Mesothelial cell of epicardium (in vitro differentiated cells): ENCODE data around the gene PLCXD1. TPM values are rescaled to one million over a fixed set of nuclear protein-coding genes. Genes with fewer than 3 reads are reported as not detected.
"Not testable (repeated sequence)": the region's sequence is repeated elsewhere in the genome, so short reads cannot be mapped to it uniquely, and the experiment has no call there.

Source experiments
- DNase-seq, 2 experiments: peaks; one replicate each; pipeline ENCODE4 v3.0.0; 2021; ENCODE audit warnings: low spot score in 2 of 2; ENCODE audit not compliant: unreplicated experiment in 2 of 2
- H3K27ac Mint-ChIP-seq: 2 replicates; pipeline ENCODE4 v1.8.0; 2021; ENCODE audit warnings: mixed read lengths
- H3K27me3 Mint-ChIP-seq: 2 replicates; pipeline ENCODE4 v1.8.0; 2021; ENCODE audit warnings: low read depth, mixed read lengths
- H3K36me3 Mint-ChIP-seq: 2 replicates; pipeline ENCODE4 v1.8.0; 2021; ENCODE audit warnings: mixed read lengths
- H3K4me1 Mint-ChIP-seq: 2 replicates; pipeline ENCODE4 v1.8.0; 2021; ENCODE audit warnings: mixed read lengths
- H3K4me3 Mint-ChIP-seq: 2 replicates; pipeline ENCODE4 v1.8.0; 2021; ENCODE audit warnings: mild to moderate bottlenecking, moderate library complexity, mixed read lengths
- H3K9me3 Mint-ChIP-seq: 2 replicates; pipeline ENCODE4 v1.8.0; 2021; ENCODE audit warnings: mixed read lengths
- CTCF ChIP-seq: fragments of 200-600 bp; sonication (generic); IDR thresholded peaks from one replicate; pipeline ENCODE4 v1.5.0; 2021; ENCODE audit warnings: antibody characterized with exemption; ENCODE audit not compliant: unreplicated experiment
- total RNA-seq: library from RNA; stranded (reverse); gene quantifications from 3 replicates; pipeline ENCODE4 v1.2.1, GENCODE V29; 2021

PLCXD1 gene
- total RNA-seq, 1 donor from 2014 or later = 35.0 TPM

GRCh38 chrX:275476-275966, 5.7 kb upstream of the PLCXD1 start:
- H3K4me1 Mint-ChIP-seq = peaks cover 18% of the 10 kb centered on the region
- DNase-seq = peak in 1 of 2 experiments; percentile 16
- no peak for TF ChIP-seq CTCF

GRCh38 chrX:275967-276580, 5.1 kb upstream of the PLCXD1 start:
- peak overlapping the region; percentile 62 for H3K4me3 Mint-ChIP-seq
- H3K36me3 Mint-ChIP-seq = no peaks in the 10 kb centered on the region
- DNase-seq = no peak
- no peaks in the 10 kb centered on the region for H3K9me3 Mint-ChIP-seq
- no peak for TF ChIP-seq CTCF
- H3K4me1 Mint-ChIP-seq = peaks cover 16% of the 10 kb centered on the region
- peaks cover 23% of the 10 kb centered on the region for H3K27me3 Mint-ChIP-seq
- H3K27ac Mint-ChIP-seq = no peak overlapping the region

More at GRCh38 chrX:275476-275966, 5.7 kb upstream of the PLCXD1 start:
- peak overlapping the region; percentile 51 for H3K4me3 Mint-ChIP-seq
- no peak overlapping the region for H3K27ac Mint-ChIP-seq
- H3K9me3 Mint-ChIP-seq = no peaks in the 10 kb centered on the region
- no peaks in the 10 kb centered on the region for H3K36me3 Mint-ChIP-seq
- H3K27me3 Mint-ChIP-seq = peaks cover 23% of the 10 kb centered on the region

GRCh38 chrX:276581-277201, 4.5 kb upstream of the PLCXD1 start:
- no peaks in the 10 kb centered on the region for H3K9me3 Mint-ChIP-seq
- peak in 1 of 2 experiments; percentile 23 for DNase-seq
- H3K4me3 Mint-ChIP-seq = peak overlapping the region; percentile 62
- peaks cover 21% of the 10 kb centered on the region for H3K4me1 Mint-ChIP-seq
- no peak overlapping the region for H3K27ac Mint-ChIP-seq
- no peak for TF ChIP-seq CTCF
- peaks cover 23% of the 10 kb centered on the region for H3K27me3 Mint-ChIP-seq
- H3K36me3 Mint-ChIP-seq = no peaks in the 10 kb centered on the region

- H3K27ac Mint-ChIP-seq, H3K36me3 Mint-ChIP-seq, H3K9me3 Mint-ChIP-seq, DNase-seq: not testable (repeated sequence)
- Mint-ChIP-seq H3K4me1 (peaks cover 26% of the 10 kb centered on the region), H3K4me3 (peak overlapping the region; percentile 50), H3K27me3 (peaks cover 23% of the 10 kb centered on the region)
Measured at GRCh38 chrX:279757-280604, 1.2 kb upstream of the PLCXD1 start.

GRCh38 chrX:280722-281121, 459 bp upstream of the PLCXD1 start:
- not testable (repeated sequence) for H3K9me3 Mint-ChIP-seq, DNase-seq, H3K27ac Mint-ChIP-seq, H3K4me3 Mint-ChIP-seq
- Mint-ChIP-seq H3K27me3 (peaks cover 20% of the 10 kb centered on the region), H3K4me1 (peaks cover 29% of the 10 kb centered on the region), H3K36me3 (peaks cover 12% of the 10 kb centered on the region)

- not testable (repeated sequence) for H3K9me3 Mint-ChIP-seq, H3K27me3 Mint-ChIP-seq, DNase-seq
- Mint-ChIP-seq H3K27ac (peak overlapping the region; percentile 84), H3K36me3 (peaks cover 12% of the 10 kb centered on the region), H3K4me1 (peaks cover 32% of the 10 kb centered on the region), H3K4me3 (peak overlapping the region; percentile 75)
Measured at GRCh38 chrX:282000-282681, 960 bp downstream of the PLCXD1 start.
